GM23248 (cell line): ENCODE results near the gene KIN.

ENCODE experiments used
- EZH2 ChIP-seq: fragments of 200-600 bp; sonication (generic); IDR thresholded peaks from 2 replicates; pipeline ENCODE4 v1.6.1; 2018; ENCODE audit warnings: antibody characterized with exemption, mild to moderate bottlenecking; ENCODE audit not compliant: insufficient read depth, poor library complexity, severe bottlenecking
- EZH2phosphoT487 ChIP-seq: fragments of 200-600 bp; sonication (generic); IDR thresholded peaks from 2 replicates; pipeline ENCODE4 v1.6.1; 2018; ENCODE audit warnings: antibody characterized with exemption, moderate library complexity, mild to moderate bottlenecking, low read depth; ENCODE audit not compliant: insufficient read depth

GRCh38 chr10:7773845-7774801 lies 13.7 kb downstream of the KIN start:
- TF ChIP-seq EZH2phosphoT487 = no peak
- no peak for TF ChIP-seq EZH2
